Dendritic cell treated with granulocyte-macrophage colony-stimulating factor and Interleukin-4, amounts not matched to agents 40 ng/mL and 50 ng/mL, for 4 days (primary cell): ENCODE results near the gene ACAT2.
"Not testable (repeated sequence)": the region's sequence is repeated elsewhere in the genome, so short reads cannot be mapped to it uniquely, and the experiment has no call there.

Experiments used
- H3K27ac Mint-ChIP-seq: one replicate; pipeline ENCODE4 v1.8.0; 2022; ENCODE audit warnings: mild to moderate bottlenecking, mixed read lengths
- H3K27me3 Mint-ChIP-seq: one replicate; pipeline ENCODE4 v1.8.0; 2022; ENCODE audit warnings: mild to moderate bottlenecking, mixed read lengths
- H3K36me3 Mint-ChIP-seq: one replicate; pipeline ENCODE4 v1.8.0; 2022; ENCODE audit warnings: low read depth, mixed read lengths
- H3K4me1 Mint-ChIP-seq: one replicate; pipeline ENCODE4 v1.8.0; 2022; ENCODE audit warnings: low read depth, mixed read lengths
- H3K4me3 Mint-ChIP-seq: one replicate; pipeline ENCODE4 v1.8.0; 2022; ENCODE audit warnings: mild to moderate bottlenecking, moderate library complexity, mixed read lengths
- H3K9me3 Mint-ChIP-seq: one replicate; pipeline ENCODE4 v1.8.0; 2022; ENCODE audit warnings: mixed read lengths
- intact Hi-C: fragments of 100-400 bp; cut with micrococcal nuclease; formaldehyde crosslinking; loops from one replicate; pipeline ENCODE4 v1.15.0; 2022

ACAT2 gene

DNA sequence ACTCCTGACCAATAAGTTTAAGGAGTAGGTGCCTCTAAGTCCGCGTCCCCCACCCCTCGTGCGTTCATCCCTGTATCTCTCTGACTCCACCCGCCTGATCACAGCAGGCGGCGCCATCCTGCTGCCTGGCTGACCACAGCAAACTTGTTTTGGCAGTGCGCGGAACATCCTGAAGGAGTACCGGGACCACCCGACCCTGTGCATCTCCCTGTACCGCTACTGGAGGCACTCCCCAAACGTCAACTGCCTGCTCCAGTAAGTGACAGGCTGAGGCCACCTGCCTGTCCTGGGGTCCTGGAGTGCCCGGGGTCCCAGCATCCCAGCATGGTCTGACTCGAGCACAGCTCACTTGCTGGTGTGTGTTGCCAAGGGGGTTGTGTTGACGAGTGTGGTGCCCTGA, 57.3 kb downstream of the ACAT2 start:
- peaks cover 33% of the 10 kb centered on the region for H3K27me3 Mint-ChIP-seq
- peak overlapping the region; percentile 5 for H3K27ac Mint-ChIP-seq
- no peak overlapping the region for H3K4me3 Mint-ChIP-seq
- no peaks in the 10 kb centered on the region for H3K36me3 Mint-ChIP-seq
- H3K9me3 Mint-ChIP-seq, result no peaks in the 10 kb centered on the region
- peaks cover 38% of the 10 kb centered on the region for H3K4me1 Mint-ChIP-seq
- intact Hi-C loops, result no loop called here

GRCh38 chr6:159819932-159820640, 58.2 kb downstream of the ACAT2 start:
- intact Hi-C loops, result no loop called here
- Mint-ChIP-seq H3K9me3 (no peaks in the 10 kb centered on the region), H3K27ac (peak overlapping the region; percentile 5)

DNA sequence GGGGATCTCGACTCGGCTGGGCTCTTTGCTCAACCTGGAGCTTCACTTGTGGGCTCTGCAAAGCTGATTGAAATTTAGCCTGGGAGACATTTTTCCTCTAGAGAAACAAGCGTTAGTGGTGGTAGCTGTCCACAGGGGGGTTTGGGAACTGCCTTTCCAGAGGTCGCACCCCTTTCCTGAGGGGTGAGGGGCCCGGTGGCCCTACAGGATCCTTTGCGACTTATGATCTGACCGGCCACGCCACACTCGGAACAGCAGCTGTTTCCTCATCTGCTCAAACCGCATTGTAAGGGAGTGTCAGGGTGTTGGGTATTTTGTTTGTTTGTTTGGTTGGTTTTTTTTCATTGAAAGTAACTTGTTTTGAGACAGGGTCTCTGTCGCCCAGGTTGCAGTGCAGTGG, 59.3 kb downstream of the ACAT2 start:
- Mint-ChIP-seq H3K27ac (peak overlapping the region; percentile 23), H3K27me3 (peaks cover 31% of the 10 kb centered on the region), H3K4me1 (peaks cover 38% of the 10 kb centered on the region), H3K4me3 (no peak overlapping the region), H3K36me3 (no peaks in the 10 kb centered on the region), H3K9me3 (no peaks in the 10 kb centered on the region)
- intact Hi-C loops, result no loop called here

More at GRCh38 chr6:159819932-159820640, 58.2 kb downstream of the ACAT2 start:
- Mint-ChIP-seq H3K27me3 (peaks cover 33% of the 10 kb centered on the region), H3K36me3 (no peaks in the 10 kb centered on the region), H3K4me3 (peak overlapping the region; percentile 43), H3K4me1 (peaks cover 38% of the 10 kb centered on the region)

DNA sequence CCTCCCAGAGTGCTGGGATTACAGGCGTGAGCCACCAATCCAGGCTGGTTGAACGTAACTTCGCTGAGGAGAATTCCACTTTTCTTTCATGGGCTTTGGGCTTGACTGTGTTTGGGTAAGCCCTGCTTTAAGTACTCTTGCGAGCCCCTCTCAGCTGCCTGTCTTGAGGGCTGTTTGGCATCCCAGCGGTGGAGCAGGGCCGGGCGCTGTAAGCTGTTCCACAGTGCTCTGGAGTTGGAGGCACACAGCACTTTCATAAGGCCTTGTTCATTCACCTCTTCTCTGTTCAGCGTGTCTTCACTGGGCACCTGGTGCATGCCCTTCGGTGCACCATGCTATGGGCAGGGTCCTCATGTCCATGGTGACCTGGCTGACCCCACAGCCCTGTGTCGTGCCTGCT, 59.9 kb downstream of the ACAT2 start:
- H3K4me3 Mint-ChIP-seq, result no peak overlapping the region
- intact Hi-C loops, result no loop called here

DNA sequence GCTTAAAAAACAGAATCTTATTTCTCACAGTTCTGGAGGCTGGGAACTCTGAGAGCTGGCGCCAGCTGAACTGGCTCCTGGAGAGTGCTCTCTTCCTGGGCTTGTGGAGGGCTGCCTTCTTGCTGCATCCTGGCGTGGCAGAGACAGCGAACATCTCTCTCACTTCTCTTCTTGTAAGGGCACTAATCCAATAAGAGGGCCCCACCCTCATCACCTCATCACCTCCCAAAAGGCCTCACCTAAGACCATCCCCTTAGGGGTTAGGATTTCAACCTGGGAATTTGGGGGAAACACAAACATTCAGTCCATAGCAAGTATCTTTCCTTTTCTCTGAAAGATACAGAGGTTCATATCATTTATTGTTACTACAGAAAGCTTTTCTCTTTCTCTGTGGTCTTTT, 62.1 kb downstream of the ACAT2 start:
- intact Hi-C loops, result no loop called here
- H3K27me3 Mint-ChIP-seq, result peaks cover 21% of the 10 kb centered on the region
- no peak overlapping the region for H3K27ac Mint-ChIP-seq
- peaks cover 38% of the 10 kb centered on the region for H3K4me1 Mint-ChIP-seq
- H3K4me3 Mint-ChIP-seq, result no peak overlapping the region
- no peaks in the 10 kb centered on the region for H3K36me3 Mint-ChIP-seq
- no peaks in the 10 kb centered on the region for H3K9me3 Mint-ChIP-seq

More for the DNA sequence above, 59.9 kb downstream of the ACAT2 start:
- no peaks in the 10 kb centered on the region for H3K36me3 Mint-ChIP-seq
- H3K27ac Mint-ChIP-seq, result no peak overlapping the region
- peaks cover 31% of the 10 kb centered on the region for H3K27me3 Mint-ChIP-seq
- H3K4me1 Mint-ChIP-seq, result peaks cover 38% of the 10 kb centered on the region
- no peaks in the 10 kb centered on the region for H3K9me3 Mint-ChIP-seq

- H3K36me3 Mint-ChIP-seq, H3K9me3 Mint-ChIP-seq, H3K4me3 Mint-ChIP-seq, intact Hi-C loops, H3K27ac Mint-ChIP-seq: not testable (repeated sequence)
- Mint-ChIP-seq H3K27me3 (peaks cover 13% of the 10 kb centered on the region), H3K4me1 (peaks cover 38% of the 10 kb centered on the region)
Observed at GRCh38 chr6:159824690-159825089, 62.8 kb downstream of the ACAT2 start.

GRCh38 chr6:159826004-159826403, 64.2 kb downstream of the ACAT2 start:
- H3K27ac Mint-ChIP-seq, result no peak overlapping the region
- H3K27me3 Mint-ChIP-seq, result peaks cover 7% of the 10 kb centered on the region
- intact Hi-C loops, result no loop called here
- no peaks in the 10 kb centered on the region for H3K9me3 Mint-ChIP-seq
- H3K4me3 Mint-ChIP-seq, result no peak overlapping the region
- no peaks in the 10 kb centered on the region for H3K36me3 Mint-ChIP-seq
- peaks cover 38% of the 10 kb centered on the region for H3K4me1 Mint-ChIP-seq

DNA sequence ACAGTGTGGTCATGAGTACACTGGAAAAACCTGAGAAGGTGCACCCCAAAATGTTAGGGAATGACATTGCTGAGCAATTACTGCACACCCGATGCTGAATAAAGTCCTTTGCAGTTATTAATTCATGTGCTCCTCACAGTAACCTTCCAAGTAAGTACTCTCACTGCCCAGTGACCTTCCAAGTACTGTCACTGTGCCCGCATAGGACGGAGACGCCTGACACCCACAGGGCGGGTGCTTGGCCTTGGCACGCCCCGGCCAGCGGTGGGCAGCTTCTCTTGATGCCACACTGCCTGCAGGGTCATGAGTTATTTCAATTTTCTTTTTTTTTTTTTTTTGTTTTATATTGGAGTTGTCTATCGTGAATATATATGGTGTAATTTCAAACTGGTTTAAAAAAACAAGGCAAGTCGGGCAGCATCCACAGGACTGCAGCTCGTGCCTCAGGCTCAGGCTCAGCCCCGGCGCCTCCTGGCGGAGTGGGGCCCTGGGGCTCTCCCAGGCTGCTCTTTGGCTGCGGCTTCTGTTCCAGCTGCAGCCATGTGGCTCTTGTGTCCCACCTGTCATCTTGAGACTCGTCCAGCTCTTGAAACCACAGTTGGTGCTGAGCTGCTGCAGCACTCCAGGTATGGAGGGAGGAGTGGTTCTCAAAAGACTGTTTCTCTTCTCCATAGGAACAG, 65.3 kb downstream of the ACAT2 start:
- H3K9me3 Mint-ChIP-seq, result no peaks in the 10 kb centered on the region
- peaks cover 7% of the 10 kb centered on the region for H3K27me3 Mint-ChIP-seq
- no peak overlapping the region for H3K27ac Mint-ChIP-seq
- intact Hi-C loops, result no loop called here
- H3K36me3 Mint-ChIP-seq, result no peaks in the 10 kb centered on the region
- H3K4me3 Mint-ChIP-seq, result no peak overlapping the region
- peaks cover 37% of the 10 kb centered on the region for H3K4me1 Mint-ChIP-seq

DNA sequence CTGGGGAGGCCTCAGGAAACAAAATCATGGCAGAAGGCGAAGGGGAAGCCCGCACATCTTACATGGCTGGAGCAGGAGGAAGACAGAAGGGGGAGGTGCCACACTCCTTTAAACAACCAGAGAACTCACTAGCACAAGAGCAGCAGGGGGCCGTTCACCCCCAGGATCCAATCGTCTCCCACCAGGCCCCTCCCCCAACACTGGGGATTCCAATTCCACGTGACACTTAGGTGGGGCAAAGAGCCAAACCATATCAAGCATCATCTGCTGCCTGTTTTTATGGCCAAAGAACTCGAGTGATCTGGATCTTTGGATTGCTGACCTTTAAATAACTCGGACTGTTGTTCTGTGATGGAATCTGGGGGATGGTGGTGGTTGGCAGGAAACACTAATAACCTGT, 66.2 kb downstream of the ACAT2 start:
- Mint-ChIP-seq H3K36me3 (no peaks in the 10 kb centered on the region), H3K27ac (no peak overlapping the region), H3K4me3 (no peak overlapping the region), H3K27me3 (peaks cover 1% of the 10 kb centered on the region), H3K4me1 (peaks cover 29% of the 10 kb centered on the region), H3K9me3 (no peaks in the 10 kb centered on the region)
- intact Hi-C loops, result no loop called here
